MV-4-11 (cell line): Measurements from ENCODE around the gene SESN1.
"Not testable (repeated sequence)": the region's sequence is repeated elsewhere in the genome, so short reads cannot be mapped to it uniquely, and the experiment has no call there.

Experiments
- DNase-seq: peaks from one replicate; lab custom pipeline; 2025; lab: John Stamatoyannopoulos, UW

The SESN1 gene

DNA sequence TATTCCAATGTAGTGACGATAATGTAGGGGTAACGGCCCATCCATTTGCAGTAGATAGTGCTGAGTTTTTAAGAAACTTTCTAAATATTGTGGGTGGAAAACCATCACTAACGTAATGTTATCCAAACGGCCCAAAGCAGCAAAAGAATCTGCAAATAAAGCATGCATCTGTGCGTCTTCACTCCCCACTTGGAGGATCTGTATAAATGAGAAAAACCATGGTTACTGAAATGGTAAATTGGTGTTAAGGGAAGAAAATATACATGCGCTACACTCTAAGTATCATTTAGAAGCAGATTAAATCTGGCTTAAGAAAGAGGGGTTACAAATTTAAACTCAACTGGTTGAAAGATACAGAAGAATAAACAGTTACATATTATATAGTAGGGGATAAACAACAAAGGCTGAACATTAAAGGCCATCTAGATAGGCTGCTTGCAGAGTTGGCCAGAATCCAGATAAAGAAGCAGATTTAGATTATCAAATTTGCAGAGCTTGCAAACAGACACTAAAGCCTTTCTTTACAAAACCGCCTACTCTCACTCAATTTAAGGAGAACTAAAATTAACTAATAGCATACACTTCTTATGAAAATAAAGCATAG lies 93.3 kb downstream of the SESN1 start:
- no peak for DNase-seq

GRCh38 chr6:109000289-109000688 lies 94.4 kb downstream of the SESN1 start:
- no peak for DNase-seq

DNA sequence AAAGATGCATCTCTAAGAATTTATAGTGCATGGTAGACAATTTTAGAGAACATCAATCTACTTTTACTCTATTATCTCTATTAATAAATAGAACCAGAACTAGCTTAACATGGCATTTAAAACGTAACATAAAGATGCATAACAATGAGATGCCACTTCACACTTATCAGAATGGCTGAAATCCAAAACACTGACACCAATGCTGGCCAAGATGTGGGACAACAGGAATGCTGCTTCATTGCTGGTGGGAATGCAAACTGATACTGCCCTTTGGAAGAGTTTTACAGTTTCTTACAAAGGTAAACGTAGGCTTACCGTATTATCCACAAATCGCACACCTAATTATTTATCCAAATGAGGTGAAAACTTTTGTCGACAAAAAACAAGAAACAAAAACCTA lies 95.2 kb downstream of the SESN1 start:
- DNase-seq: no peak

DNA sequence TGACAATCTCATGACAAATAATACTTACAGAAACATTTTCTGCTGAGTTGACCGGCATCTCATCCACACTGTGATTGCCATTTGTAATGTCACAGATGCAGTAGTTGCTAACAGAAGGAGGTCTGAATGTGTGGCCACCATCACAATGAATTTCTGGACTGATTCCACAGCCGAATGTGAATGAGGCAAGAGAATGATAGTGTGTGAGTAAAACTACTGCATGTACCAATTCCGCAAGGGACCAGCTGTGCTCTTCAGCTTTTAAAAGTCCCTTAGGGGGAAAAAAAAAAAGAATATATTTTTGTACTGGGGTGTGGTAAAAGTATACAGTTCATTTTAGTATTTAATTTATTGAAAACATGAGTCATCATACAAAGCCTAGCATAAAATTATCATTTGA lies 96.2 kb downstream of the SESN1 start:
- no peak for DNase-seq

DNA sequence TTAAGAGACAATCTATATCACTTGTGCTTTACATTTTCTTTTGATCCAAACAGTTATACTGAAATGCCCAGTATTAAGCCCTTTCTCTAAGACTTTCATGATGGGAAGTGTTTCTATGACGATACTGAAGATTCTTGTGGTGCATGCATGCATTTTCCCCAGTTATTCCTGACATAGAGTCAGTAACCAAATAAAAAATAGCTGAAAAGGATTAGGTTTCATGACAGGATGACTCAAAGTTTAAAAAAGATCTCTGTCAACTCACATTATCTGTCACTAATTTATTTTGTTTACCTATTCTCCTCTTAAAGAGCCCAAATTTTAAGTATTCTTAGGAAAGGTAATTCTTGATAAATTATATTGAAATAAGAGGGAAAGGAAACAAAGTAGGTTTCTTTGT lies 98.4 kb downstream of the SESN1 start:
- no peak for DNase-seq

GRCh38 chr6:108995296-108995695 lies 99.3 kb downstream of the SESN1 start:
- DNase-seq: no peak

GRCh38 chr6:108993876-108994275 lies 100.8 kb downstream of the SESN1 start:
- DNase-seq: no peak

DNA sequence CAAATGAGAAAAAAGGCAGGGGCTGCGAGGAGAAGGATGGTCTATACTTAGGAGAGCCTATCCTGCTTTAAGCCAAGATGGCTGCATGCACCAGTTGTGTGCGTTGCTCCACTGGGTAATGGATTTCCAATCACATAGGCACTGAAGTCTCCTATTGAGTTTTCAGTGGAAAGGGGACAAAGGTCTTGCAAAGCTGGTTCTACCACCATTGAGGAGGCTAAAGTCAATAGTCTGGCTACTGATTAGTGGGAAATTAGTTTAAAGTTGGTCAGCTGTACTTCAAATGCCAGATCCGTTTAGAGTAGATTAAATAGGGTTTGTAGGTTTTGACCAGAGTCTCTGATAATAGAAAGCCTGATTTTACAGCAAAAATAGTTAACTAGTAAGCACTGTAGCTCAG lies 104.9 kb downstream of the SESN1 start:
- no peak for DNase-seq

DNA sequence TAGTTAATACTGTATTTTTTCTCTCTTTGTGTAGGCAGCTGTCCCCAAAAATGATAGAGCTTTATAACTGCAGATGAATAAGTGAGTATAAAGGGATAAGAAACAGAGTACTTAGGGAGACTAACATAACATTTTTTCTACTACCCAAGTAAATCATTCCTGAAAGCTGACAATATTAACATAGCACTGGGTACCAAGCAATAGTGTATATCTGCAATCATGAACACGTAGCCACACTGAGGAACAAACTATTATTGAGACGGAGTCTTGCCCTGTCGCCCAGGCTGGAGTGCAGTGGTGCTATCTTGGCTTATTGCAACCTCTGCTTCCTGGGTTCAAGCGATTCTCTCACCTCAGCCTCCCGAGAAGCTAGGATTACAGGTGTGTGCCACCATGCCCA lies 105.9 kb downstream of the SESN1 start:
- DNase-seq: no peak

DNA sequence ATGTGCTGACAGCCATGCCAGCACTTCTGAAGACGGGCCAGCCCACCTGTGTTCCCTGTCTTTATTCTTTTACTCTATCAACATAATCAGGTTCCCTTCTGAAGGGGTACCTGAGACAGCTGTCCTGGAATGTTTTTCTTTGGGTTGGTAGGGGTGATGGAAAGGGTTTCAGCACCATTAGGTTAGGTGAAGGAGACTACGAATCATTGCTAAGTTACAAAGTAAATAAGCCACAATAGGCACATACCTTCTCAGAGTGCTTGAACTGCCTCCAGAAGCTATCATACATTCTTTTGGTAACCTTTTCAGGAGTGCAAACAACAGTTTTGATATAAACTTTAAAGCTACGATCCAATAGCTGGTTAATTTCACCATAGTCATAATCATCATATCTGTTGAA lies 106.3 kb downstream of the SESN1 start:
- no peak for DNase-seq

GRCh38 chr6:108987156-108987555 lies 107.5 kb downstream of the SESN1 start:
- no peak for DNase-seq

DNA sequence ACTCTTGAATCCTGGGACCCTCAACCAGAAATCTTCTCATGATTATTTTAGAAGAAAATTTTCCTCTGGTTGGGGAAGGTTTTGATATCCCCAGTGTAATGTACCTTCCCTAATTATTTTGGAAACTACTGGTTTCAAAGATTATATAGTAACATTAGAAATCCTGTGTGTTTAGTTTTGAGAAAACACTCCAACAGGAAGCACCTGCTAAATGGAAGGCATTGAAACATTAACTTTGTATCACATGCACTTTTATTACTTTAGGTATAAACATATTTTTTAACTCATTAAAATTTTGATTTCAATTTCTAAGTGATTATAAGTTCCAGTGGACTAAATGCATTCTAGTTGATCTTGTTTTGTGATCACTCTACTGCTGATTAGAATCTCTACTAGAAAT lies 109.3 kb downstream of the SESN1 start:
- DNase-seq: no peak

GRCh38 chr6:108983151-108983550 lies 111.5 kb downstream of the SESN1 start:
- DNase-seq: peak; percentile 5

- DNase-seq: peak; percentile 36
These were observed 112.2 kb downstream of the SESN1 start for GRCh38 chr6:108982154-108983113.

- not testable (repeated sequence) for DNase-seq
These were observed 116.0 kb downstream of the SESN1 start for GRCh38 chr6:108978638-108979037.

DNA sequence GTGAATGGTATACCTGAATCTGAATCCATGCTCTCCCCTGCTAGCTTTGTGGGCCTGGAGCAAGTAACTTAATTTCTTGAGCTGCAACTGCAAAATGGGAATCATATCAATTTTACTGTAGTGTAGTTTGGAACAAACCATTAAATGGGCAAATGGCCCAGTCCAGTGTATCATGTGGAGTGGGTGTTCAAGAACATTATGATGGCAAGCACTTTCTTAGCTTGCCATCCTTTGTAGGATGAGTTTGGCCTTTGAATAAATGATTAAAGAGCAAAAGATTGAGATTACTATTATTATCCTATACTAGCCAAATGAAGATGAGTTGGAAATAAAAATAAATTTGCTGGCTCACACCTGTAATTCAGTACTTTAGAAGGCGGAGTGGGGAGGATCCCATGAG lies 120.4 kb downstream of the SESN1 start:
- DNase-seq: no peak

DNA sequence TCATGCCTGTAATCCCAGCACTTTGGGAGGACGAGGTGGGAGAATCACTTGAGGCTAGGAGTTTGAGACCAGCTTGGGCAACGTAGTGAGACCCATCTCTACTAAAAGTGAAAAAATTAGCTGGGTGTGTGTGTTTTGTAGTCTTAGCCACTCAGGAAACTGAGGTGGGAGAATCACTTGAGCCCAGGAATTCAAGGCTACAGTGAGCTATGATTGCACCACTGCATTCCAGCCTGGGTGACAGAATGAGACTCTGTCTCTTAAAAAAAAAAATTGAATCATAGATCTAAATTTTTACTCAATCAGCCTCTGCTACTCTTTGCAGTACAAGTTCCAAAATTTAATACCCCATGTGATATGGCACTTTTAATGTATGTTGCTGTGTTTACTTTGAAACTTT lies 124.9 kb downstream of the SESN1 start:
- DNase-seq: no peak

DNA sequence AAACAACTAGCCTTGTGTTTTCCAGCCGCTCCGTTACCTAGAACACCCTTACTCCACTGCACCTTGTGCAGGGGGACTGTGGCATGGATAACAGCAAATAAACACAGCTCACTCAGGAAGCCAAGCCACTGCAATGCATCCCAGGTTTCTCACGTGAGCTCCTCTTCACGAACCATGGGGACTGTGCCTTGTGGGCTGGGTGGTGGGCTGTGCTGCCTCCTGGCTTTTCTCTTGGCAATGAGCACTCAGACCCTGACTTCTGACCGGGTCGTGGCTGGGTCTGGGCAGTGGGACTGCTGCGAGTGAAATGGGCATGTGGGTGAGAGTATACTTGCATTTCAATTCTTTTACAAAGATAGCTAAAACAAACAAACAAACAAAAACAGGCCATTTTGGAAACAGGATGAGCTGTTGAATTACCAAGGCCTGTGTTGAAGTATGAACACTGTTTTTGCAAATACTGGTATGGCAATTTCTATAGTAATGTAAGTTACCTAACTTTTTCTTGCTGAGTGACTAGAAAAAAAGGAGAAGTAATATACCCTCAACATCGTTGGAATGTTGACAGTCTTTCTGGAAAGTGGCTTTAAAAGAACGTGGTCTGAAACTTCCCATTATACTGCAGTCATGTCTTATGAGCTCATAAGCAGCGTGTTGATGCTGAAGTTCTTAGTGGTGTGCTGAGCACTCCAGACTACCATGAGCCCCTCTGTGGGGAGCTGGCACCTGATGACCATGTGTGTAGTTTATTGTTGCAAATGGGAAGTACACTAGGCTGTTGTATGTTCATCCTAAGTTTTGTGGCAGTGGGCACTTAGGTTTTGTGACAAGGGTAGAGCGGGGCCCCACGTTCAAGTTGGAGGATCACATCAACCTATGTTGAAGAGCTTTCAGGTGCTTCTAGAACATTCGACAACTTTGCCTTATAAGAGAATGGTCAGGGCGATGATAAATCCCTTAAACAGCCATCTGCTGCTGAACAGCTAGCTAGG lies 126.0 kb downstream of the SESN1 start:
- peak; percentile 91 for DNase-seq

- DNase-seq: peak; percentile 91
These were observed 127.5 kb downstream of the SESN1 start for GRCh38 chr6:108966855-108967755.

GRCh38 chr6:108966251-108966650 lies 128.4 kb downstream of the SESN1 start:
- no peak for DNase-seq

DNA sequence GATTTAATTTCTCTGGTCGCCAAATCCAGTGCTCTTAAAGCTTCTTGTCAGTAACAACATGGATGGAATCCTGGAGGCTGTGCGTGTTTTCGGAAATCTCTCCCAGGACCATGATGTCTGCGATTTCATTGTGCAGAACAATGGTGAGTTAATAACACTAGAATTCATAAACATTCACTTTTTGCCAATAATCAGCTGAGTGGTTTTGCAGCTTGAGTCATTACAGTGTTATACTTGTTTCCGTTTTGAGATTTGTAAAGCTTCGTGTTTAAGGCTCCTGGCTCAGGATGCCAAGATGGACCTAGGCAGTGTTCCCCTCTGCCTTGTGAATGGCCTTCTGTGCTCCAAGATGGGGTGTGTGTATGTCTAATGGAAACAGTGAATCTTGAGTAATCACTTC lies 132.7 kb downstream of the SESN1 start:
- no peak for DNase-seq
